Measurements from ENCODE around the gene QSER1. TPM values are rescaled to one million over a fixed set of nuclear protein-coding genes. Genes with fewer than 3 reads are reported as not detected.

The QSER1 gene
- total and polyA plus RNA-seq, 2 experiments from 2014 or later, result 29.4 to 132 TPM

DNA sequence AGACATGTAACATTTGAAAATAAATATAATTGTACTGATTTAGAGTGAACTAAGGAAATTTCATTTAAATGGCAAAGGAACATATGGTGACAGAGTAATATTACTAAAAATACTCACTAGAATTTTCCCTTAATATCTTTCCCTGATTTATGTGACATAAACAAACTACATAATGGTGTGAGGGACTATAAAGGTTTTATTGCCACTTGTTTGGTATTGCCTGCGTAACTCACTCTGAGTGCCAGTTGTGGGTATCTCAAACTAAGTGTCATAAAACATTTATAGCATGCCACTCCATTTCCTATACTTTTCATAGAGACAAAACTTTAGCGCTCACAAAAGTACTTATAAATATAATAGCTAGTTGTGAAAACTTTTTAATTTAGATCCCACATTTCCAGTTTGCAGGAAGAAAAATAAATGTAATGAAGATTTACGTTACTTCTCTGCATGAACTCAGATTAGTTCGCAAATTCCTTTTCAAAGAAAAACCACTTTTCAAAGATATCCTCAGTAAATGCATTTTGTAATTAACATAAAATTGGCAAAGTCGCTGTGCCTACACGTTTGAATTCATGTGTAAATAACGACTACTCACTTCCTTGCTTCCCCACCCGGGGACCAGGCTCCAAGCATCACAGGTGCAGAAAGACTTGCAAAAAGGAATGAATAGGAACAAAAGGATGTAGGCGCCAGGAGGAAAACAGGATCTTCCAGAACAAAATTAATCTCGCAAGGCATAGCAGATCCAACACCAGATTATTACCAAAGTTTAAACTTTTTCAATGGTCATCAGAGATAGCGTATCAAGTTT, 1.6 kb upstream of the QSER1 start:
- Histone ChIP-seq H3K27ac (ENCODE audit: low read depth) (peak overlapping the region; percentile 97), H3F3A (replicated peaks; ENCODE audit: low read depth) (0 out of 2 replicates have a peak, but pooled peaks cover 11% of the 10 kb centered on the region), H3K4me2 (peak overlapping the region; percentile 76), H3K27me3 (ENCODE audit: insufficient read depth) (no peaks in the 10 kb centered on the region), H3K4me3 (peak overlapping the region; percentile 51), H3K36me3 (ENCODE audit: insufficient read depth) (no peaks in the 10 kb centered on the region), H3K4me1 (ENCODE audit: insufficient read depth) (peaks cover 26% of the 10 kb centered on the region), H4K20me1 (replicated peaks; ENCODE audit: insufficient read depth) (peaks cover 8% of the 10 kb centered on the region), H3K9me2 (ENCODE audit: insufficient read depth) (peaks cover 4% of the 10 kb centered on the region; the same call in 1 of the 2 replicates), H2AFZ (no peak overlapping the region), H3K79me2 (replicated peaks; ENCODE audit: insufficient read depth) (peaks cover 33% of the 10 kb centered on the region)
- H3K27me3 Mint-ChIP-seq (ENCODE audit: insufficient read depth, low read depth, poor library complexity), result peaks cover 13% of the 10 kb centered on the region
- ATAC-seq, result peak; percentile 38
- H3K36me3 Mint-ChIP-seq (ENCODE audit: low read depth), result peaks cover 49% of the 10 kb centered on the region
- peak; percentile 81 for DNase-seq (ENCODE audit: low spot score)
- H3K9me3 Mint-ChIP-seq, result peaks cover 37% of the 10 kb centered on the region
- peak overlapping the region; percentile 97 for H3K27ac Mint-ChIP-seq
- H3K4me3 Mint-ChIP-seq, result peak overlapping the region; percentile 90
- peak; percentile 83 for TF ChIP-seq NANOG (IDR thresholded peaks at IDR 0.05; ENCODE audit: borderline replicate concordance)
- TF ChIP-seq POLR2AphosphoS5 (IDR thresholded peaks at IDR 0.05; ENCODE audit: low read depth), result peak; percentile 29; the same call in 1 of the 2 replicates
- TF ChIP-seq, protein P1, sequence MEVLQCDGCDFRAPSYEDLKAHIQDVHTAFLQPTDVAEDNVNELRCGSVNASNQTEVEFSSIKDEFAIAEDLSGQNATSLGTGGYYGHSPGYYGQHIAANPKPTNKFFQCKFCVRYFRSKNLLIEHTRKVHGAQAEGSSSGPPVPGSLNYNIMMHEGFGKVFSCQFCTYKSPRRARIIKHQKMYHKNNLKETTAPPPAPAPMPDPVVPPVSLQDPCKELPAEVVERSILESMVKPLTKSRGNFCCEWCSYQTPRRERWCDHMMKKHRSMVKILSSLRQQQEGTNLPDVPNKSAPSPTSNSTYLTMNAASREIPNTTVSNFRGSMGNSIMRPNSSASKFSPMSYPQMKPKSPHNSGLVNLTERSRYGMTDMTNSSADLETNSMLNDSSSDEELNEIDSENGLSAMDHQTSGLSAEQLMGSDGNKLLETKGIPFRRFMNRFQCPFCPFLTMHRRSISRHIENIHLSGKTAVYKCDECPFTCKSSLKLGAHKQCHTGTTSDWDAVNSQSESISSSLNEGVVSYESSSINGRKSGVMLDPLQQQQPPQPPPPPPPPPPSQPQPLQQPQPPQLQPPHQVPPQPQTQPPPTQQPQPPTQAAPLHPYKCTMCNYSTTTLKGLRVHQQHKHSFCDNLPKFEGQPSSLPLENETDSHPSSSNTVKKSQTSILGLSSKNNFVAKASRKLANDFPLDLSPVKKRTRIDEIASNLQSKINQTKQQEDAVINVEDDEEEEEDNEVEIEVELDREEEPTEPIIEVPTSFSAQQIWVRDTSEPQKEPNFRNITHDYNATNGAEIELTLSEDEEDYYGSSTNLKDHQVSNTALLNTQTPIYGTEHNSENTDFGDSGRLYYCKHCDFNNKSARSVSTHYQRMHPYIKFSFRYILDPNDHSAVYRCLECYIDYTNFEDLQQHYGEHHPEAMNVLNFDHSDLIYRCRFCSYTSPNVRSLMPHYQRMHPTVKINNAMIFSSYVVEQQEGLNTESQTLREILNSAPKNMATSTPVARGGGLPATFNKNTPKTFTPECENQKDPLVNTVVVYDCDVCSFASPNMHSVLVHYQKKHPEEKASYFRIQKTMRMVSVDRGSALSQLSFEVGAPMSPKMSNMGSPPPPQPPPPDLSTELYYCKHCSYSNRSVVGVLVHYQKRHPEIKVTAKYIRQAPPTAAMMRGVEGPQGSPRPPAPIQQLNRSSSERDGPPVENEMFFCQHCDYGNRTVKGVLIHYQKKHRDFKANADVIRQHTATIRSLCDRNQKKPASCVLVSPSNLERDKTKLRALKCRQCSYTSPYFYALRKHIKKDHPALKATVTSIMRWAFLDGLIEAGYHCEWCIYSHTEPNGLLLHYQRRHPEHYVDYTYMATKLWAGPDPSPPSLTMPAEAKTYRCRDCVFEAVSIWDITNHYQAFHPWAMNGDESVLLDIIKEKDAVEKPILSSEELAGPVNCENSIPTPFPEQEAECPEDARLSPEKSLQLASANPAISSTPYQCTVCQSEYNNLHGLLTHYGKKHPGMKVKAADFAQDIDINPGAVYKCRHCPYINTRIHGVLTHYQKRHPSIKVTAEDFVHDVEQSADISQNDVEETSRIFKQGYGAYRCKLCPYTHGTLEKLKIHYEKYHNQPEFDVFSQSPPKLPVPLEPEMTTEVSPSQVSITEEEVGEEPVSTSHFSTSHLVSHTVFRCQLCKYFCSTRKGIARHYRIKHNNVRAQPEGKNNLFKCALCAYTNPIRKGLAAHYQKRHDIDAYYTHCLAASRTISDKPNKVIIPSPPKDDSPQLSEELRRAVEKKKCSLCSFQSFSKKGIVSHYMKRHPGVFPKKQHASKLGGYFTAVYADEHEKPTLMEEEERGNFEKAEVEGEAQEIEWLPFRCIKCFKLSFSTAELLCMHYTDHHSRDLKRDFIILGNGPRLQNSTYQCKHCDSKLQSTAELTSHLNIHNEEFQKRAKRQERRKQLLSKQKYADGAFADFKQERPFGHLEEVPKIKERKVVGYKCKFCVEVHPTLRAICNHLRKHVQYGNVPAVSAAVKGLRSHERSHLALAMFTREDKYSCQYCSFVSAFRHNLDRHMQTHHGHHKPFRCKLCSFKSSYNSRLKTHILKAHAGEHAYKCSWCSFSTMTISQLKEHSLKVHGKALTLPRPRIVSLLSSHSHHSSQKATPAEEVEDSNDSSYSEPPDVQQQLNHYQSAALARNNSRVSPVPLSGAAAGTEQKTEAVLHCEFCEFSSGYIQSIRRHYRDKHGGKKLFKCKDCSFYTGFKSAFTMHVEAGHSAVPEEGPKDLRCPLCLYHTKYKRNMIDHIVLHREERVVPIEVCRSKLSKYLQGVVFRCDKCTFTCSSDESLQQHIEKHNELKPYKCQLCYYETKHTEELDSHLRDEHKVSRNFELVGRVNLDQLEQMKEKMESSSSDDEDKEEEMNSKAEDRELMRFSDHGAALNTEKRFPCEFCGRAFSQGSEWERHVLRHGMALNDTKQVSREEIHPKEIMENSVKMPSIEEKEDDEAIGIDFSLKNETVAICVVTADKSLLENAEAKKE (CRISPR knock-in tag; IDR thresholded peaks at IDR 0.05), result no peak
- TF ChIP-seq, protein P2, sequence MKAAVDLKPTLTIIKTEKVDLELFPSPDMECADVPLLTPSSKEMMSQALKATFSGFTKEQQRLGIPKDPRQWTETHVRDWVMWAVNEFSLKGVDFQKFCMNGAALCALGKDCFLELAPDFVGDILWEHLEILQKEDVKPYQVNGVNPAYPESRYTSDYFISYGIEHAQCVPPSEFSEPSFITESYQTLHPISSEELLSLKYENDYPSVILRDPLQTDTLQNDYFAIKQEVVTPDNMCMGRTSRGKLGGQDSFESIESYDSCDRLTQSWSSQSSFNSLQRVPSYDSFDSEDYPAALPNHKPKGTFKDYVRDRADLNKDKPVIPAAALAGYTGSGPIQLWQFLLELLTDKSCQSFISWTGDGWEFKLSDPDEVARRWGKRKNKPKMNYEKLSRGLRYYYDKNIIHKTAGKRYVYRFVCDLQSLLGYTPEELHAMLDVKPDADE (IDR thresholded peaks at IDR 0.05), result peak; percentile 45
- TF ChIP-seq CREB1 (CRISPR knock-in tag; IDR thresholded peaks at IDR 0.05; ENCODE audit: low read depth), result no peak
- no peak for TF ChIP-seq ZNF114 (CRISPR knock-in tag; IDR thresholded peaks at IDR 0.05)
- peaks cover 20% of the 10 kb centered on the region for H3K4me1 Mint-ChIP-seq

All from GM23338 (cell line).